ENCODE measurements around the gene SIGMAR1.

SIGMAR1 gene

GRCh38 chr9:34603610-34604231 lies 33.9 kb downstream of the SIGMAR1 start:
- DNase-seq (ENCODE audit: low read depth in 2 of 2): peak; percentile 69 to 71

- no peak for DNase-seq (ENCODE audit: low read depth in 2 of 2)
These were observed 35.5 kb downstream of the SIGMAR1 start for GRCh38 chr9:34601937-34602573.

GRCh38 chr9:34600908-34601307 lies 36.7 kb downstream of the SIGMAR1 start:
- no peak for DNase-seq (ENCODE audit: low read depth in 2 of 2)

- DNase-seq (ENCODE audit: low read depth in 2 of 2): no peak
These were observed 38.0 kb downstream of the SIGMAR1 start for GRCh38 chr9:34599546-34599945.

- no peak for DNase-seq (ENCODE audit: low read depth in 2 of 2)
These were observed 43.4 kb downstream of the SIGMAR1 start for GRCh38 chr9:34594177-34594576.

GRCh38 chr9:34592895-34593601 lies 44.5 kb downstream of the SIGMAR1 start:
- DNase-seq (ENCODE audit: low read depth in 2 of 2): no peak

- no peak for DNase-seq (ENCODE audit: low read depth in 2 of 2)
These were observed 45.4 kb downstream of the SIGMAR1 start for GRCh38 chr9:34591917-34592866.

GRCh38 chr9:34591248-34591916 lies 46.2 kb downstream of the SIGMAR1 start:
- peak; percentile 69 to 81 for DNase-seq (ENCODE audit: low read depth in 2 of 2)

- no peak for DNase-seq (ENCODE audit: low read depth in 2 of 2)
These were observed 47.0 kb downstream of the SIGMAR1 start for GRCh38 chr9:34590381-34591247.

- DNase-seq (ENCODE audit: low read depth in 2 of 2): no peak
These were observed 47.8 kb downstream of the SIGMAR1 start, which contains the start of gene CNTFR for GRCh38 chr9:34589636-34590380. Gene CNTFR, minus strand, starts transcription at chr9:34589724. Its CDS starts 20,743 bp downstream, at chr9:34568981.

GRCh38 chr9:34588671-34589635 lies 48.6 kb downstream of the SIGMAR1 start:
- DNase-seq (ENCODE audit: low read depth in 2 of 2): no peak

- no peak for DNase-seq (ENCODE audit: low read depth in 2 of 2)
These were observed 50.3 kb downstream of the SIGMAR1 start for GRCh38 chr9:34587271-34587670.

GRCh38 chr9:34585946-34586669 lies 51.5 kb downstream of the SIGMAR1 start:
- DNase-seq (ENCODE audit: low read depth in 2 of 2): no peak

GRCh38 chr9:34584970-34585369 lies 52.6 kb downstream of the SIGMAR1 start:
- no peak for DNase-seq (ENCODE audit: low read depth in 2 of 2)
